Measurements from ENCODE around the gene SSC5D. TPM values are rescaled to one million over a fixed set of nuclear protein-coding genes. Genes with fewer than 3 reads are reported as not detected.
A peak's percentile ranks its signal among the peaks of the same experiment; 100 is the strongest.

The SSC5D gene
- total and polyA plus RNA-seq, 9 of the 15 experiments (the other 6 are each of a cell fraction or from before 2014, with no cell fraction given) = 0.04 to 0.71 (median 0.14) TPM; not detected in 2

- TF ChIP-seq CUX1 (CRISPR knock-in tag; IDR thresholded peaks at IDR 0.05) (no peak), ADNP (tag; IDR thresholded peaks at IDR 0.05) (no peak), BRCA1 (IDR thresholded peaks at IDR 0.05) (no peak), BRCA1 (CRISPR knock-in tag; IDR thresholded peaks at IDR 0.05) (no peak; the same call in 1 of the 2 replicates), HDAC3 (IDR thresholded peaks at IDR 0.05; ENCODE audit: borderline replicate concordance, partially characterized antibody) (no peak), FOXK1 (CRISPR knock-in tag; IDR thresholded peaks at IDR 0.05; ENCODE audit: borderline replicate concordance) (peak; percentile 100), IRF9 (tag; IDR thresholded peaks at IDR 0.05) (no peak), COPS2 (conservative IDR thresholded peaks at IDR 0.05) (no peak), MXI1 (IDR thresholded peaks at IDR 0.05; ENCODE audit: low read depth, low read length) (no peak), ZNF561 (CRISPR knock-in tag; conservative IDR thresholded peaks at IDR 0.05) (no peak), PTTG1 (tag; IDR thresholded peaks at IDR 0.05; ENCODE audit: low read depth) (no peak), MXD1 (CRISPR knock-in tag; IDR thresholded peaks at IDR 0.05; ENCODE audit: borderline replicate concordance, poor library complexity, severe bottlenecking) (no peak), PTBP1 (IDR thresholded peaks at IDR 0.05; ENCODE audit: low read depth, low read length) (0 out of 2 replicates have a peak, but pooled peaks have one; percentile 5), ZBTB1 (CRISPR knock-in tag; IDR thresholded peaks at IDR 0.05; ENCODE audit: borderline replicate concordance, low read depth) (peak; percentile 97)
Measured at GRCh38 chr19:55503502-55504251, 15.4 kb downstream of the SSC5D start (continued).
